Gastrocnemius medialis (tissue), 4 donors: ENCODE data around the gene MOGAT1. TPM values are rescaled to one million over a fixed set of nuclear protein-coding genes. Genes with fewer than 3 reads are reported as not detected.

Experiments used
- ATAC-seq, 2 donors: fragments of 150-250 bp; one replicate each; pipeline ENCODE4 v1.9.1; 2016
- DNase-seq, 2 donors: peaks; one replicate each; pipeline ENCODE4 v3.0.0-alpha.2; 2019
- H3K27ac ChIP-seq, 4 donors: fragments of 200-600 bp; sonication (generic); 1 replicate in 1 of 4; 2 replicates in 3 of 4; pipeline ENCODE4 v1.5.1; 2016 to 2018; ENCODE audit warnings: mild to moderate bottlenecking in 2 of 4, moderate library complexity in 1 of 4
- H3K27me3 ChIP-seq, 3 donors: fragments of 200-600 bp; sonication (generic) in 2 of 3; 1 replicate in 1 of 3; 2 replicates in 2 of 3; pipeline versions ENCODE4 v1.5.1 to v1.6.0; 2016 to 2019; ENCODE audit warnings: mild to moderate bottlenecking in 1 of 3, moderate library complexity in 1 of 3
- H3K36me3 ChIP-seq, 2 donors: fragments of 200-600 bp; sonication (generic) in 1 of 2; one replicate each; pipeline ENCODE4 v1.5.1; 2017 to 2018
- H3K4me1 ChIP-seq, 2 donors: fragments of 200-600 bp; sonication (generic) in 1 of 2; one replicate each; pipeline ENCODE4 v1.5.1; 2016 to 2017; ENCODE audit warnings: mild to moderate bottlenecking in 2 of 2
- H3K4me3 ChIP-seq, 4 donors: fragments of 200-600 bp; sonication (generic) in 3 of 4; 1 replicate in 1 of 4; 2 replicates in 3 of 4; pipeline ENCODE4 v1.5.1; 2016 to 2019; ENCODE audit warnings: mild to moderate bottlenecking in 2 of 4
- H3K9me3 ChIP-seq, 3 donors: fragments of 200-600 bp; sonication (generic) in 2 of 3; 1 replicate in 1 of 3; 2 replicates in 2 of 3; pipeline ENCODE4 v1.5.1; 2016 to 2019
- CTCF ChIP-seq, 5 experiments: fragments of 450-650 bp in 3 of 5; fragments of 200-600 bp in 2 of 5; sonication (generic) in 2 of 5; IDR thresholded peaks in 4 of 5; conservative IDR thresholded peaks in 1 of 5; 1 replicate in 4 of 5; 2 replicates in 1 of 5; pipeline ENCODE4 v1.5.1; 2016 to 2019; ENCODE audit warnings: antibody characterized with exemption in 5 of 5, mild to moderate bottlenecking in 3 of 5, moderate library complexity in 3 of 5
- POLR2A ChIP-seq, 2 donors: fragments of 450-650 bp; IDR thresholded peaks; one replicate each; pipeline ENCODE4 v1.6.1; 2017; ENCODE audit warnings: antibody characterized with exemption in 2 of 2, mild to moderate bottlenecking in 2 of 2, moderate library complexity in 2 of 2
- in situ Hi-C, 4 donors: fragments of 200-750 bp; cut with MboI; loops; one replicate each; pipeline versions ENCODE4 v1.15.0 to v1.8.0; 2017; ENCODE audit warnings: low sequenced_read_pairs in 4 of 4
- intact Hi-C: fragments of 100-400 bp; cut with DNase I; formaldehyde crosslinking; loops from one replicate; pipeline ENCODE4 v1.15.1; 2023; ENCODE audit warnings: low total_unique reads
- total RNA-seq, 4 donors: library from RNA; depleted of rRNA; stranded (reverse); fragments of >200 nt; gene quantifications; one replicate each; pipeline versions ENCODE4 v1.1.0 to v1.2.3, GENCODE V29; 2016

Gene MOGAT1
- total RNA-seq, 4 donors from 2014 or later: not detected

GRCh38 chr2:222703886-222704285 is 32.4 kb downstream of the MOGAT1 start:
- no peak for DNase-seq
- no peak for TF ChIP-seq CTCF (IDR thresholded peaks at IDR 0.05 in 4 of 5, conservative IDR thresholded peaks at IDR 0.05 in 1 of 5)
- TF ChIP-seq POLR2A (IDR thresholded peaks at IDR 0.05): no peak
- no peaks in the 10 kb centered on the region for H3K27me3 ChIP-seq
- ATAC-seq: no peak
- in situ Hi-C loops (no loop called here), intact Hi-C loops (no loop called here)
- no peak overlapping the region for H3K4me3 ChIP-seq
- no peaks in the 10 kb centered on the region for H3K9me3 ChIP-seq
- H3K36me3 ChIP-seq: no peaks in the 10 kb centered on the region
- H3K27ac ChIP-seq: no peak overlapping the region
- H3K4me1 ChIP-seq: peaks cover 9 to 15% of the 10 kb centered on the region in 2 donors

GRCh38 chr2:222706616-222707015 is 35.2 kb downstream of the MOGAT1 start:
- TF ChIP-seq CTCF (IDR thresholded peaks at IDR 0.05 in 4 of 5, conservative IDR thresholded peaks at IDR 0.05 in 1 of 5): no peak
- no peak for TF ChIP-seq POLR2A (IDR thresholded peaks at IDR 0.05)
- Histone ChIP-seq H3K4me1 (peaks cover 15 to 18% of the 10 kb centered on the region in 2 donors), H3K27me3 (no peaks in the 10 kb centered on the region), H3K4me3 (no peak overlapping the region), H3K36me3 (no peaks in the 10 kb centered on the region), H3K9me3 (no peaks in the 10 kb centered on the region), H3K27ac (no peak overlapping the region)
- in situ Hi-C loops: loop anchor here in 2 of 4 donors (5.0 kb wide), 1 partner anchor 196 kb away; no protein-coding TSS in a partner anchor
- ATAC-seq (no peak), DNase-seq (no peak)
- intact Hi-C loops: loop anchor here (5.0 kb wide), 1 partner anchor 231 kb away; no protein-coding TSS in a partner anchor

- TF ChIP-seq CTCF (IDR thresholded peaks at IDR 0.05 in 4 of 5, conservative IDR thresholded peaks at IDR 0.05 in 1 of 5): no peak
- TF ChIP-seq POLR2A (IDR thresholded peaks at IDR 0.05): no peak
- Histone ChIP-seq H3K27ac (no peak overlapping the region), H3K9me3 (no peaks in the 10 kb centered on the region), H3K4me1 (peaks cover 15 to 18% of the 10 kb centered on the region in 2 donors), H3K27me3 (no peaks in the 10 kb centered on the region), H3K4me3 (no peak overlapping the region), H3K36me3 (no peaks in the 10 kb centered on the region)
- DNase-seq (no peak), ATAC-seq (no peak)
- in situ Hi-C loops: loop anchor here in 2 of 4 donors (5.0 kb wide), 1 partner anchor 195 kb away; no protein-coding TSS in a partner anchor
- intact Hi-C loops: loop anchor here (5.0 kb wide), 1 partner anchor 230 kb away; no protein-coding TSS in a partner anchor
Observed at GRCh38 chr2:222707102-222707688, 35.7 kb downstream of the MOGAT1 start.

GRCh38 chr2:222707689-222708273 is 36.3 kb downstream of the MOGAT1 start:
- in situ Hi-C loops: loop anchor here in 2 of 4 donors (5.0 kb wide), 1 partner anchor 195 kb away; no protein-coding TSS in a partner anchor
- H3K27me3 ChIP-seq: no peaks in the 10 kb centered on the region
- no peak for ATAC-seq
- no peaks in the 10 kb centered on the region for H3K9me3 ChIP-seq
- no peak overlapping the region for H3K4me3 ChIP-seq
- H3K36me3 ChIP-seq: no peaks in the 10 kb centered on the region
- no peak for DNase-seq
- no peak overlapping the region for H3K27ac ChIP-seq
- peaks cover 15 to 18% of the 10 kb centered on the region in 2 donors for H3K4me1 ChIP-seq
- intact Hi-C loops: loop anchor here (1.0 to 5.0 kb wide), 4 partner anchors 29 to 230 kb away; partner anchors contain the start of gene ACSL3
- no peak for TF ChIP-seq CTCF (IDR thresholded peaks at IDR 0.05 in 4 of 5, conservative IDR thresholded peaks at IDR 0.05 in 1 of 5)
- TF ChIP-seq POLR2A (IDR thresholded peaks at IDR 0.05): no peak
